OCI-LY7 (cell line): ENCODE data around the gene NPC1.
A peak's percentile ranks its signal among the peaks of the same experiment; 100 is the strongest.

Source experiments
- CTCF ChIP-seq: fragments of 200-600 bp; sonication (generic); conservative IDR thresholded peaks from 2 replicates; pipeline ENCODE4 v1.5.1; 2014; ENCODE audit warnings: mild to moderate bottlenecking, antibody characterized with exemption, low read length, moderate library complexity, mixed read lengths
- EZH2phosphoT487 ChIP-seq: fragments of 200-600 bp; sonication (generic); IDR thresholded peaks from 2 replicates; pipeline ENCODE4 v1.6.1; 2018; ENCODE audit warnings: low read depth, borderline replicate concordance, mild to moderate bottlenecking, mixed run types, antibody characterized with exemption, low read length, moderate library complexity, mixed read lengths

- TF ChIP-seq CTCF (peak; percentile 97), EZH2phosphoT487 (no peak)
Observed at GRCh38 chr18:23515911-23516546, 70.3 kb downstream of the NPC1 start.
